GM19023 (cell line): ENCODE data around the gene SOCS2.

Experiments
- ATAC-seq: cut with Tn5 transposase; IDR thresholded peaks from one replicate; pipeline ENCODE4 v1.9.1; 2021; ENCODE audit warnings: mild to moderate bottlenecking, moderate library complexity; ENCODE audit not compliant: unreplicated experiment

Gene SOCS2

GRCh38 chr12:93565760-93566159, 6.7 kb upstream of the SOCS2 start:
- ATAC-seq: no peak

- ATAC-seq: no peak
Measured at GRCh38 chr12:93567174-93567573, 5.3 kb upstream of the SOCS2 start.

- no peak for ATAC-seq
Measured at GRCh38 chr12:93568091-93568490, 4.4 kb upstream of the SOCS2 start.

- no peak for ATAC-seq
Measured at GRCh38 chr12:93569301-93569655, 3.2 kb upstream of the SOCS2 start.

- ATAC-seq: peak; percentile 45
Measured at GRCh38 chr12:93569656-93570551, 2.6 kb upstream of the SOCS2 start.

GRCh38 chr12:93570552-93571364, 1.7 kb upstream of the SOCS2 start:
- ATAC-seq: peak; percentile 43

GRCh38 chr12:93571365-93571924, 1.0 kb upstream of the SOCS2 start:
- ATAC-seq: peak; percentile 11

GRCh38 chr12:93572712-93573551, 457 bp downstream of the SOCS2 start:
- ATAC-seq: no peak

GRCh38 chr12:93573552-93574223, 1.2 kb downstream of the SOCS2 start:
- ATAC-seq: no peak

- no peak for ATAC-seq
Measured at GRCh38 chr12:93577222-93577621, 4.7 kb downstream of the SOCS2 start.

GRCh38 chr12:93578221-93578620, 5.7 kb downstream of the SOCS2 start:
- no peak for ATAC-seq

GRCh38 chr12:93580682-93581081, 8.2 kb downstream of the SOCS2 start:
- ATAC-seq: no peak

GRCh38 chr12:93581370-93581769, 8.9 kb downstream of the SOCS2 start:
- no peak for ATAC-seq

- ATAC-seq: no peak
Measured at GRCh38 chr12:93582351-93582750, 9.9 kb downstream of the SOCS2 start.

GRCh38 chr12:93583627-93584392, 11.3 kb downstream of the SOCS2 start:
- no peak for ATAC-seq

- no peak for ATAC-seq
Measured at GRCh38 chr12:93585247-93585646, 12.8 kb downstream of the SOCS2 start.

GRCh38 chr12:93587611-93588010, 15.1 kb downstream of the SOCS2 start:
- no peak for ATAC-seq

- ATAC-seq: no peak
Measured at GRCh38 chr12:93589081-93589480, 16.6 kb downstream of the SOCS2 start.

GRCh38 chr12:93591137-93591868, 18.8 kb downstream of the SOCS2 start:
- peak; percentile 85 for ATAC-seq
